ENCODE measurements around the gene PDE10A. TPM values are rescaled to one million over a fixed set of nuclear protein-coding genes. Genes with fewer than 3 reads are reported as not detected.

PDE10A gene
- polyA plus RNA-seq, 3 donors: not detected

DNA sequence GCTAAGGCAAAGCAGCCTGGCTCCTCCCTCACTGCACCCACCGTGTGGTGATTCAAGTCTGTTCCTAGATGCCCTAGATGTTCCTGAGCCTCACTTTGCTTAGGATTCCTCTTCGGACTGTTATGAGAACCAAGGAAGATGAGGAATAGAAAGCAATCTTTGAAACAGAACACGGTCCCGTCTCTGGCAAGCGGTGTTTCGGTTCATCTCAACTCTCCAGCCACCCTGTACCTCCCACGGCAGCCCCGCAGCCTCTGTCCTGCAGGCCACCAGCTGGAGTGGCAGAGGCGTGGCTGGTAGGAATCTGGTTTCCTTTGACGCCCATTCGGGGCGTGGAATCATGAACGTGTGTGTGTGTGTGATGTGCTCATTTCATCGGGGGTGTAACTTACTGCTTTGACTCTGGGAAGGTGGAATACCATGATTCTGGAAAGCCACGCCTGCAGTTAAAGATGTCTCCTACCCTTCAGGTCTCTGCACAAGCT lies 21.3 kb downstream of the PDE10A start:
- no peaks in the 10 kb centered on the region for H3K4me1 Mint-ChIP-seq
- DNase-seq: no peak
- H4K20me1 ChIP-seq (ENCODE audit: insufficient read depth, low read length): no peaks in the 10 kb centered on the region
- no peaks in the 10 kb centered on the region for H3K4me1 ChIP-seq (ENCODE audit: control insufficient read depth in 1 of 2, insufficient read depth in 2 of 2, low read length in 2 of 2)
- H3K36me3 Mint-ChIP-seq: no peaks in the 10 kb centered on the region
- intact Hi-C loops (cut with micrococcal nuclease): no loop called here
- no peaks in the 10 kb centered on the region for H3K9me3 ChIP-seq (replicated peaks in 1 of 2; ENCODE audit: control insufficient read depth in 1 of 2, insufficient read depth in 1 of 2, low read length in 2 of 2)
- no peak overlapping the region for H3K9ac ChIP-seq (ENCODE audit: insufficient read depth, low read length, poor library complexity, severe bottlenecking)
- H3K27me3 Mint-ChIP-seq (ENCODE audit: low read depth in 3 of 3): peaks cover 2 to 7% (median 3%) of the 10 kb centered on the region in 3 donors
- no peaks in the 10 kb centered on the region for H3K79me2 ChIP-seq (ENCODE audit: insufficient read depth, low read length)
- H2AFZ ChIP-seq (ENCODE audit: insufficient read depth, low read depth, low read length, poor library complexity, severe bottlenecking): no peak overlapping the region
- WGBS (ENCODE audit: insufficient coverage): 94% methylated on average over 6 of the region's 15 CpGs
- peaks cover 0 to 5% (median 0%) of the 10 kb centered on the region in 7 donors for H3K9me3 Mint-ChIP-seq
- no peaks in the 10 kb centered on the region for H3K27me3 ChIP-seq (ENCODE audit: control insufficient read depth in 2 of 2, insufficient read depth in 2 of 2, low read length in 2 of 2)
- no peak overlapping the region for H3K4me2 ChIP-seq (replicated peaks; ENCODE audit: extremely low read depth, low read length, poor library complexity, severe bottlenecking)
- no peak overlapping the region for H3K27ac ChIP-seq (ENCODE audit: low read depth in 1 of 2, low read length in 2 of 2)
- H3K36me3 ChIP-seq (replicated peaks in 1 of 2; ENCODE audit: control insufficient read depth in 1 of 2, insufficient read depth in 2 of 2, low read length in 2 of 2): no peaks in the 10 kb centered on the region
- no peak overlapping the region for H3K4me3 ChIP-seq (replicated peaks in 1 of 3; ENCODE audit: low read depth in 2 of 3, low read length in 3 of 3)
- H3K27ac Mint-ChIP-seq: peak overlapping the region in 1 of 7 donors; percentile 63
- TF ChIP-seq CTCF (IDR thresholded peaks at IDR 0.05): no peak
- H3K4me3 Mint-ChIP-seq: no peak overlapping the region

GRCh38 chr6:165640806-165641205 lies 22.2 kb downstream of the PDE10A start:
- intact Hi-C loops (cut with micrococcal nuclease): no loop called here
- Histone ChIP-seq H3K9ac (ENCODE audit: insufficient read depth, low read length, poor library complexity, severe bottlenecking) (no peak overlapping the region), H3K4me2 (replicated peaks; ENCODE audit: extremely low read depth, low read length, poor library complexity, severe bottlenecking) (no peak overlapping the region), H3K27me3 (ENCODE audit: control insufficient read depth in 2 of 2, insufficient read depth in 2 of 2, low read length in 2 of 2) (no peaks in the 10 kb centered on the region), H3K27ac (ENCODE audit: low read depth in 1 of 2, low read length in 2 of 2) (no peak overlapping the region), H4K20me1 (ENCODE audit: insufficient read depth, low read length) (no peaks in the 10 kb centered on the region), H3K9me3 (replicated peaks in 1 of 2; ENCODE audit: control insufficient read depth in 1 of 2, insufficient read depth in 1 of 2, low read length in 2 of 2) (no peaks in the 10 kb centered on the region), H3K36me3 (replicated peaks in 1 of 2; ENCODE audit: control insufficient read depth in 1 of 2, insufficient read depth in 2 of 2, low read length in 2 of 2) (no peaks in the 10 kb centered on the region), H2AFZ (ENCODE audit: insufficient read depth, low read depth, low read length, poor library complexity, severe bottlenecking) (no peak overlapping the region), H3K4me1 (ENCODE audit: control insufficient read depth in 1 of 2, insufficient read depth in 2 of 2, low read length in 2 of 2) (no peaks in the 10 kb centered on the region), H3K4me3 (replicated peaks in 1 of 3; ENCODE audit: low read depth in 2 of 3, low read length in 3 of 3) (no peak overlapping the region), H3K79me2 (ENCODE audit: insufficient read depth, low read length) (no peaks in the 10 kb centered on the region)
- DNase-seq: no peak
- Mint-ChIP-seq H3K9me3 (peaks cover 0 to 5% (median 0%) of the 10 kb centered on the region in 7 donors), H3K27me3 (ENCODE audit: low read depth in 3 of 3) (peaks cover 2 to 6% (median 3%) of the 10 kb centered on the region in 3 donors), H3K4me3 (no peak overlapping the region), H3K4me1 (no peaks in the 10 kb centered on the region), H3K36me3 (no peaks in the 10 kb centered on the region), H3K27ac (no peak overlapping the region)
- no CpG with 5 or more reads among the region's 4 CpGs for WGBS (ENCODE audit: insufficient coverage)
- no peak for TF ChIP-seq CTCF (IDR thresholded peaks at IDR 0.05)

Data from CD14-positive monocyte (primary cell).